Measurements from ENCODE around the gene HSP90B1. TPM values are rescaled to one million over a fixed set of nuclear protein-coding genes. Genes with fewer than 3 reads are reported as not detected.

The HSP90B1 gene
- total and polyA plus RNA-seq, 9 of the 15 experiments (the other 6 are each of a cell fraction or from before 2014, with no cell fraction given): 196 to 719 (median 557) TPM

- TF ChIP-seq ZBTB9 (CRISPR knock-in tag; IDR thresholded peaks at IDR 0.05) (no peak), HMG20B (CRISPR knock-in tag; IDR thresholded peaks at IDR 0.05) (no peak), MLLT1 (IDR thresholded peaks at IDR 0.05) (no peak), NONO (IDR thresholded peaks at IDR 0.05; ENCODE audit: low read depth in 2 of 2, low read length in 1 of 2) (no peak), MEF2A (IDR thresholded peaks at IDR 0.05; ENCODE audit: control insufficient read depth, low read depth, low read length) (no peak)
Measured at GRCh38 chr12:103952497-103952896, 22.3 kb downstream of the HSP90B1 start (continued).

- Histone ChIP-seq H3K4me1 (replicated peaks in 1 of 2; ENCODE audit: control insufficient read depth in 2 of 2, insufficient read depth in 2 of 2, low read length in 2 of 2) (peaks cover 6 to 9% of the 10 kb centered on the region in 2 experiments; a peak in 4 of 5 replicates), H3K9ac (ENCODE audit: insufficient read depth in 1 of 2, low read depth in 2 of 2, low read length in 2 of 2) (peak overlapping the region; percentile 89 to 99), H3K79me2 (ENCODE audit: control insufficient read depth, insufficient read depth, low read length) (peaks cover 42% of the 10 kb centered on the region), H3K9me3 (replicated peaks; ENCODE audit: control insufficient read depth, insufficient read depth, low read depth, low read length) (no peaks in the 10 kb centered on the region), H3K9me1 (ENCODE audit: control insufficient read depth, insufficient read depth, low read length) (no peaks in the 10 kb centered on the region), H4K20me1 (replicated peaks; ENCODE audit: control insufficient read depth, insufficient read depth, low read length) (no peaks in the 10 kb centered on the region), H3K27me3 (ENCODE audit: control insufficient read depth in 2 of 2, insufficient read depth in 2 of 2, low read length in 2 of 2) (no peaks in the 10 kb centered on the region), H3K4me2 (ENCODE audit: insufficient read depth, low read length) (peak overlapping the region; percentile 99), H3K27ac (ENCODE audit: extremely low read depth, low read depth, low read length) (peak overlapping the region; percentile 95), H3K4me3 (peak overlapping the region; percentile 95), H2AFZ (ENCODE audit: low read depth, low read length) (peak overlapping the region; percentile 98), H3K36me3 (ENCODE audit: control insufficient read depth, insufficient read depth, low read length) (peaks cover 39% of the 10 kb centered on the region; the same call in 2 of the 3 replicates)
- FAIRE-seq (no peak), DNase-seq (ENCODE audit: extremely low read depth in 1 of 4, low spot score in 3 of 4) (no peak), ATAC-seq (peak; percentile 17)
- intact Hi-C loops (cut with micrococcal nuclease): no loop called here
- ChIA-PET CTCF (ENCODE audit: low intra/inter-chr PET ratio) (no interaction called here), POLR2A (interaction anchor here (1.0 to 5.3 kb wide), 7 partner anchors 8 to 336 kb away, joined by 4 to 45 read pairs (median 5); partner anchors contain the start of genes HSP90B1 and TDG)
- in situ Hi-C loops (cut with MboI): no loop called here
- 6% methylated on average over 7 of the region's 7 CpGs for WGBS (ENCODE audit: insufficient coverage, low coverage, missing lambda C conversion rate)
- TF ChIP-seq MAX (CRISPR knock-in tag; IDR thresholded peaks at IDR 0.05) (0 out of 2 replicates have a peak, but pooled peaks have one; percentile 6), YY1 (IDR thresholded peaks at IDR 0.05; ENCODE audit: borderline replicate concordance in 1 of 3, control insufficient read depth in 1 of 3, extremely low read depth in 1 of 3, insufficient read depth in 3 of 3, insufficient read length in 1 of 3, insufficient replicate concordance in 2 of 3, low read depth in 1 of 3, low read length in 2 of 3) (peak in 1 of 3 experiments; percentile 43), HNRNPK (IDR thresholded peaks at IDR 0.05; ENCODE audit: low read depth, low read length, poor library complexity, severe bottlenecking) (no peak), ZBED1 (IDR thresholded peaks at IDR 0.05) (0 out of 2 replicates have a peak, but pooled peaks have one; percentile 38), ZNF740 (CRISPR knock-in tag; IDR thresholded peaks at IDR 0.05) (peak; percentile 80; the same call in 1 of the 2 replicates), ZNF740 (tag; IDR thresholded peaks at IDR 0.05) (peak in 1 of 2 experiments; percentile 71; a peak in 2 of 4 replicates), LCOR (CRISPR knock-in tag; IDR thresholded peaks at IDR 0.05) (no peak), SAP30 (IDR thresholded peaks at IDR 0.05; ENCODE audit: borderline replicate concordance, insufficient read depth, low read depth, low read length, poor library complexity, severe bottlenecking) (peak; percentile 1)
- no TSS peak for BruUV-seq (replicated peaks)
Measured at GRCh38 chr12:103955811-103956508, 25.8 kb downstream of the HSP90B1 start.

Measured in K562 (cell line).